Erythroblast (primary cell): ENCODE data around the gene PDC.

ENCODE experiments used
- GATA1 ChIP-seq: IDR thresholded peaks from 2 replicates; pipeline ENCODE4 v1.6.1; 2011; ENCODE audit warnings: low read depth, mild to moderate bottlenecking, control low read depth, low read length, moderate library complexity
- POLR2A ChIP-seq: IDR thresholded peaks from 2 replicates; pipeline ENCODE4 v1.6.1; 2011; ENCODE audit warnings: mild to moderate bottlenecking, low read length

DNA sequence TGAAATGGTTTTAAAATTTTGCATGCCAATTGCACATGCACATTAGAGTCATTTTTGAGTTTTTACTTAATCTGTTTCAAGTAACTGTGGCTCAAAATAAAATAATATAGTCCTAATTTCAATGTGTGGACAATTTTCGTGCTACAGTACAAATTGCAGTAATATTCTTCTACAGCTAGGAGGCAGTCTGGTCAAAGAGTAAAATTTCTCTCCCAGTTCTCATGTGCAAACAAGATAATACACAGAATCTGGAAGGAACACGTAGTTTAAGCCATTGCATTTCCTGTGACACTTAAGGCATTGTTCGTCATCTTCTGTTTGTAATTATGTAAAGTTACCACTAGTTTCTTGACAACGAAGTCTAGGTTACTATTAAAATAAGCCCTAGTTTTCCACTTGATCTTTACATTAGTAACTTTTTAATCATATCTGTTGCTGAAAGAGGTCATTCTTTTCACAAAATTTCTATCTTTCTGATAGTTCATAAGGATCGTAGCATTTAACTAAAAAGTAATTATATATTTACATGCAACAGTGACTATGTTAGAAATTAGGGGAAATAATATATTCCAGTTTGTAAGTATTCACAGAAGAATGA, 56.4 kb downstream of the PDC start:
- TF ChIP-seq POLR2A (no peak), GATA1 (no peak)
